Spleen (tissue), 7 donors: Measurements from ENCODE around the gene SCGB1A1.

Experiments used
- POLR2A ChIP-seq, 3 donors: fragments of 450-650 bp; IDR thresholded peaks; one replicate each; pipeline ENCODE4 v1.5.1; 2017; ENCODE audit warnings: antibody characterized with exemption in 3 of 3, mild to moderate bottlenecking in 1 of 3
- POLR2AphosphoS5 ChIP-seq, 3 donors: sonication (generic); formaldehyde crosslinking; IDR thresholded peaks; one replicate each; pipeline ENCODE4 v1.5.1; 2017; ENCODE audit warnings: antibody characterized with exemption in 3 of 3
- TF ChIP-seq, protein P1 (sequence below), 11 experiments: fragments of 200-600 bp in 7 of 11; fragments of 450-650 bp in 4 of 11; sonication (generic) in 4 of 11; IDR thresholded peaks in 8 of 11; conservative IDR thresholded peaks in 3 of 11; 1 replicate in 7 of 11; 2 replicates in 4 of 11; pipeline versions ENCODE4 v1.4.0 to v1.8.0; 2016 to 2021; ENCODE audit warnings: antibody characterized with exemption in 11 of 11, inconsistent platforms in 4 of 11, mild to moderate bottlenecking in 1 of 11
- donor health status: DM: no; HTN: no; CAD: no; lungs with moderate emphysema.
- donor health status: DM: no; HTN: no; CAD: no.
- donor health status: DM: no; HTN: no; CAD: no.

DNA sequence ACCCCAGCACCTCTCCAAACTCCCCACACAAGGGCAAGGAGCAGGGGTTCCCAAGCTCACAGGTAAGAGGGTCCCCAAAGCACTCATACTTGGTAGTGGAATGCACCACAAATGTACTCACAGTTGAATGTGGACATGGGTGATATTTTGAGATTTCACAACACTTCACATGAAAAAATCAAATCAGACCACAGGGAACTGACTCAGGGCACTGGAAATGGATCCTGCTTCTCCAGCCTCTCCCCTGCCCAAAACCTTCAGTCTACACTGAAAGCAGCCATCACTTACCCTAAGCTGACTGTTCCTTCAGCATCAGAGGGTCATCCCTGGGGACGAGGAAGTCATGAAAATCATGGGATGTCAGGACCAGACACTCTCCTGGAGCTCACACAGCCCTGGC, 40.2 kb downstream of the SCGB1A1 start:
- TF ChIP-seq POLR2AphosphoS5 (IDR thresholded peaks at IDR 0.05) = no peak
- TF ChIP-seq, protein P1, sequence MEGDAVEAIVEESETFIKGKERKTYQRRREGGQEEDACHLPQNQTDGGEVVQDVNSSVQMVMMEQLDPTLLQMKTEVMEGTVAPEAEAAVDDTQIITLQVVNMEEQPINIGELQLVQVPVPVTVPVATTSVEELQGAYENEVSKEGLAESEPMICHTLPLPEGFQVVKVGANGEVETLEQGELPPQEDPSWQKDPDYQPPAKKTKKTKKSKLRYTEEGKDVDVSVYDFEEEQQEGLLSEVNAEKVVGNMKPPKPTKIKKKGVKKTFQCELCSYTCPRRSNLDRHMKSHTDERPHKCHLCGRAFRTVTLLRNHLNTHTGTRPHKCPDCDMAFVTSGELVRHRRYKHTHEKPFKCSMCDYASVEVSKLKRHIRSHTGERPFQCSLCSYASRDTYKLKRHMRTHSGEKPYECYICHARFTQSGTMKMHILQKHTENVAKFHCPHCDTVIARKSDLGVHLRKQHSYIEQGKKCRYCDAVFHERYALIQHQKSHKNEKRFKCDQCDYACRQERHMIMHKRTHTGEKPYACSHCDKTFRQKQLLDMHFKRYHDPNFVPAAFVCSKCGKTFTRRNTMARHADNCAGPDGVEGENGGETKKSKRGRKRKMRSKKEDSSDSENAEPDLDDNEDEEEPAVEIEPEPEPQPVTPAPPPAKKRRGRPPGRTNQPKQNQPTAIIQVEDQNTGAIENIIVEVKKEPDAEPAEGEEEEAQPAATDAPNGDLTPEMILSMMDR (IDR thresholded peaks at IDR 0.05 in 8 of 11, conservative IDR thresholded peaks at IDR 0.05 in 3 of 11) = no peak
- TF ChIP-seq POLR2A (IDR thresholded peaks at IDR 0.05) = no peak
